ENCODE results near the gene ADORA2A. TPM values are rescaled to one million over a fixed set of nuclear protein-coding genes. Genes with fewer than 3 reads are reported as not detected.
A peak's percentile ranks its signal among the peaks of the same experiment; 100 is the strongest.

ADORA2A gene
- total RNA-seq, 4 donors from 2014 or later: 1.7 to 4.5 (median 2.5) TPM

DNA sequence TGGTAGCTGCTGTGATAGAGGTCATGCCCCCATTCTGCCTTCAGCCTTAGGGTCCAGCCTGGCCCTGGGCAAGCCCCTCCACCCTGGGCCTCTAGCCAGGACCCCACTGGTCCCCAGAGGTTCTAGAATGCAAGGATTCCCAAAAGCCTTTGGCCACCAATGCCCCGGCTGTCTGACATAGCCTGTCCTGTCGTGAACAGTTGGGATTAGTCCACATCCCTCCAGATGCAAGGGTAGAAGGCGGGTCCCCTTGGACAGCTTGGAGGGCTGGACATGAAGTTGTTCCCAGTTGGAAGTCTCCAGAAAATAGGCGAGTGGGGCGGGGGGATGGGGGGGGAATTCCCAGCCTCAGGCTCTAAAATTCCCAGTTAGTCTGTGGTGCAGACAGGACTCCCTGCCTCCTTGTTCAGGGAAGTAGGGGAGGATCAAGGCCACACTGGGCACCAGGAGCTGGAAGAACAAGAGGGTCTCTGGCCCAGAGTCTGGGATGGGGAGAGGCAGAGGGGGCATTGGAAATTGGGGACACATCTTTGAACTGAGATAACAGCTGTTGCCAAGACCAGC is 5.2 kb upstream of the ADORA2A start:
- DNase-seq (ENCODE audit: low spot score) (no peak), ATAC-seq (ENCODE audit: low FRiP score) (no peak)
- TF ChIP-seq, protein P1, sequence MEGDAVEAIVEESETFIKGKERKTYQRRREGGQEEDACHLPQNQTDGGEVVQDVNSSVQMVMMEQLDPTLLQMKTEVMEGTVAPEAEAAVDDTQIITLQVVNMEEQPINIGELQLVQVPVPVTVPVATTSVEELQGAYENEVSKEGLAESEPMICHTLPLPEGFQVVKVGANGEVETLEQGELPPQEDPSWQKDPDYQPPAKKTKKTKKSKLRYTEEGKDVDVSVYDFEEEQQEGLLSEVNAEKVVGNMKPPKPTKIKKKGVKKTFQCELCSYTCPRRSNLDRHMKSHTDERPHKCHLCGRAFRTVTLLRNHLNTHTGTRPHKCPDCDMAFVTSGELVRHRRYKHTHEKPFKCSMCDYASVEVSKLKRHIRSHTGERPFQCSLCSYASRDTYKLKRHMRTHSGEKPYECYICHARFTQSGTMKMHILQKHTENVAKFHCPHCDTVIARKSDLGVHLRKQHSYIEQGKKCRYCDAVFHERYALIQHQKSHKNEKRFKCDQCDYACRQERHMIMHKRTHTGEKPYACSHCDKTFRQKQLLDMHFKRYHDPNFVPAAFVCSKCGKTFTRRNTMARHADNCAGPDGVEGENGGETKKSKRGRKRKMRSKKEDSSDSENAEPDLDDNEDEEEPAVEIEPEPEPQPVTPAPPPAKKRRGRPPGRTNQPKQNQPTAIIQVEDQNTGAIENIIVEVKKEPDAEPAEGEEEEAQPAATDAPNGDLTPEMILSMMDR (IDR thresholded peaks at IDR 0.05): no peak

DNA sequence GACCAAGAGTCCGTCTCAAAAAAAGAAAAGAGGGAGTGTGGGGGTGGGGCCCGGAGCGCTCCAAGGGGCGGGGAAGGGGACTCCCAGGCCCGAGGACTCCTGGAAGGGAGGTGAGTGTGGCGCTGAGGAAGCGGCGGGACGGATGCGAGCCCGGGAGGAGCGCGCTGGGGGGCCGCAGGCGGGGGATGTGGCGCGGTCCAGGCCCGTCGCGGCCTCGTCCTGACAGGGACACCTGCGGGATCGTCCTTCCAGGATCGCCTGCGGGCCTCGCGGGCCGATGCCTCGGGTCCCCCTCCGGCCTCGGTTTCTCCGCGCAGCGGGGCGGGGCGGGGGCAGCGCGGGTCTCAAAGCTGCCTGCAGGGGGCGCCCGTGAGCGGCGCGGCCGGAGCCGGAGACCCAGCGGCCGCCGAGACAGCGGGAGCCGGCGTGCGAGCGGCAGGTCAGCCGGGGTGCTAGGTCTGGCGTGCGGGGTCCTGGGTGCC is 3.8 kb upstream of the ADORA2A start:
- ATAC-seq (ENCODE audit: low FRiP score): peak; percentile 62
- DNase-seq (ENCODE audit: low spot score): no peak

DNA sequence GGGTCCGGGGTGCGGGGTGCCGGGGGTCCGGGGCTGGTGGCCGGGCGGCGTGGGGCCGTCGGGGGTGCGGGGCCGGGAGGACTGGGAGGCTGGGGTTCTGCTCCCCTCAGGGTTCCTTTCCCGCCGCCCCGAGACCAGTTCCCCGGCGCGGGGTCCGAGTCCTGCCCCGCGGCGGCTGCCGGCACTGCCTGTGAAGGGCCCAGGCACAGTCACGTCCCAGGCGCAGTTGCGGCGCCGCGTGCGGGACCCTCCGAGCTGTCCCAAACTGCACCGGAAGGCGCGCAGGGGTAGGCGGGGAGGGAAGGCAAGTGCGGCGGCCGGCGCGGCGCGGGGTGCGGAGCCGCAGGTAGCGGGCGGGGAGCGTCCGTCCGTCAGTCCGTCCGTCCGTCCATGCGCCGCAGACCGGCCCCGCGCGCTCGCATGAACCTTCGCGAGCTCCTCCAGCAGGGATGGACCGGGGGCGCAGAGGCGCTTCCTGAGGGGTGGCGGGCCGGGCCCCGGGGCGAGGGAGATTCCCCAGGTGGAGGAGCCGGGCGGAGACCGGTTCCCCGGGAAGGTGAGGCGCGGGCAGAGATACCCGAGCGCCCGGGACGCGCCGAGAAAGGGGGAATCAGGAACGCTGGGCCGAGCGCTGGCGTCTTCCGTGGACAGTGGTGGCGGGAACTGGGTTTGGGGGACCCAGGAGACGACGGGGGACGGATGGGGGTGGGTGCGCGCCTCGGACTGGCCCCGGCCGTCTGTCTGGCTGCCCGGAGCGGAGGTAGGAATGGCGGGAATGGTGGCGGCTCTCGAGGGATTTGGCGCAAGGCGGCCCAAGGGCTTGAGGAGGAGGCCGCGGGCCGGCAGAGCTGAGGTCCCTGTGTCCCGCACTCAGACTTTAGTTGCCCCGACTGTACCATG is 3.1 kb upstream of the ADORA2A start:
- TF ChIP-seq, protein P1 (IDR thresholded peaks at IDR 0.05): no peak
- ATAC-seq (ENCODE audit: low FRiP score) (peak; percentile 31), DNase-seq (ENCODE audit: low spot score) (no peak)

More for the DNA sequence above, 3.8 kb upstream of the ADORA2A start:
- TF ChIP-seq, protein P1 (IDR thresholded peaks at IDR 0.05): peak in 1 of 3 donors; percentile 79

DNA sequence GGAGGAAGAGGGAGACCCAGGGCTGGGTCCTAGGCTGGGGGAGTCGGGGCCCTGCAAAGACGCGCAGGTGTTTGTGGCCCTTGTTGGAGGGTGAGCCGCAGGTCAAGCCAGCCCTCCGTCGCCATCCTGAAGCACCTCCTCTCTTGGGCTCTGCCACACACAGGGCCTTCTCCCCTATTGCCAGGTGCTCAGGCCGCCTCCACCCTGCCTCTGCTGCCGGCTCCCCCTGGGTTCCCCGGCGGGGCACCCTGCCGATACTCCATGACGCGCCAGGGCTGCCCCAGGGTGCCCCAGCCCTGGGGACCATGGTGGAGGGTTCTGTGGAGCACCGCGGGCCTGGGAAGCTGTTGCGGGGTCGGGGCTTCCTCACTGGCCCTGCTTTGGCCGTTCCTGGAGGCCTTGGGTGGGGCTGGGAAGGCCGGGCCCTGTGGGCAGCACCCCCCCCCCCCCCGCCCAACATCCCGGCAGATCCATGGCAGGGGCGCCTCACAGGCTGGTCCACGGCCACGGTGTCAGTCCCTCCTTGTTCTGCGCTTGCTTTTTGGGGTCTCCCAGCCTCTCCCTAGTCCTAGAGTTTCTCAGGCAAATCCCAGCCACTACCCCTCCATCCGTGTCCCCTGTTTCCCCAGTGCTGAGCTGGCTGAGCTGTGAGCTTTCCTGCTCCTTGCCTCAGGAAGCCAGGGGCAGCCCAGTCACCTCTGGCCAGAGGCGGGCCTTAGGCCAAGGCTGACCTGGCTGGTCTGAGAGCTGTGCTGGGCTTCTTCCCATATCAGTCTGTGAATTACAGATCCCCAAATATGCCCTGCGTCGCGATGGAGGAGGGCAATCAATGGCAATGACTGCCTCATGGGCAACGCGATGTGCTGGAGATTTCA is 2.3 kb upstream of the ADORA2A start:
- TF ChIP-seq, protein P1 (IDR thresholded peaks at IDR 0.05): no peak
- no peak for DNase-seq (ENCODE audit: low spot score)
- ATAC-seq (ENCODE audit: low FRiP score): no peak

DNA sequence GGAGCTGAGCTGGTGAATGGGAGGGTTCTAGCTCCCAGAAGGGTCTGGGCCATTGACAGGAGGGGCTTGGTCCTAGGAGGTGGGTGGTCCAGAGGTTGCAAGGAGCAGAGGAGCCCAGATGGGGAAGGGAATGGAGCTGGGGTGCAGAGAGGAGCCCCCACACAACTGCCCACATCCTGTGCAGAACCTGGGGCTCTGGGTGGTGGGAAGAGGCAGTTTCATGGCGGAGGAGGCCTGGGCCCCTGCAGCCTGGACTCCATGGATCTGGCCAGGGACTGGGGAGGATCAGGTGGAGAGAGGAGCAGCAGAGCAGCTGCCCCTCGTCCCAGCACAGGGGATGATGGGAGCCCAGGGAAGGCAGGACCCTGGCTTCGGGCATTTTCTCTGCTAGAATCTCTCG is 963 bp upstream of the ADORA2A start:
- TF ChIP-seq, protein P1 (IDR thresholded peaks at IDR 0.05): no peak
- ATAC-seq (ENCODE audit: low FRiP score) (no peak), DNase-seq (ENCODE audit: low spot score) (no peak)

DNA sequence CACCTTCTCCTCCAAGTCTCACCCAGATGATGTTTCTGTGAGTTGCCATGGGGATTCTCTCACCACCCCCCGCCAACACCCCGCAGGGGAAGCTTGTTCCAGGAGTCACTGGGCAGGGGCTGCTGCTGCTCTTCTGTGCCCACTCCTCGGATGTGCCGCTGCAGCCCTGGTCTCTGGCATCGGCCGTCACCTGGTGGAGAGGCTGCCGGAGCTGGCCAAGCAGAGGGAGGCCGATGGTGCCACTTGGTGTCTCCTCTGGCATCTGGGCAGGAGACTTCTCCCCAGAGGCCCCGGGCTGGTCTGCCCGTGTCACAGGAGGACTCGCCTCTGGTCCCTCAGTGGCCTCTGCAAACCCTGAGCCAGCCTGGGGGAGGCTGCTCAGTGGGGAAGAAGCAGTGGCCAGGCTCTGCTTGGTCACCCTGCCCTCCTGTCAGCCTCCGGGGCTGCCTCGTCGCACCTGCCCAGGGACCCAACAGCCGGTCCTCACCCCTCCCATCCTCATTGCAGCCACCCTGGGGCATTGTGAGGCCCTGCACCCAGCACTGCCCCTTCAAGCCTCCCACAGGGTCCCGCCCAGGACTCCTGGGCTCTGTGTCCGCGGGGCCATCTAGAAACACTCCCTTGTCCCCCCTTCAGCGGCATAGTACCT is 424 bp upstream of the ADORA2A start:
- TF ChIP-seq, protein P1 (IDR thresholded peaks at IDR 0.05): no peak
- ATAC-seq (ENCODE audit: low FRiP score) (no peak), DNase-seq (ENCODE audit: low spot score) (no peak)

Measured in omental fat pad (tissue), 4 donors.